ENCODE results near the gene SUGCT.

SUGCT gene

DNA sequence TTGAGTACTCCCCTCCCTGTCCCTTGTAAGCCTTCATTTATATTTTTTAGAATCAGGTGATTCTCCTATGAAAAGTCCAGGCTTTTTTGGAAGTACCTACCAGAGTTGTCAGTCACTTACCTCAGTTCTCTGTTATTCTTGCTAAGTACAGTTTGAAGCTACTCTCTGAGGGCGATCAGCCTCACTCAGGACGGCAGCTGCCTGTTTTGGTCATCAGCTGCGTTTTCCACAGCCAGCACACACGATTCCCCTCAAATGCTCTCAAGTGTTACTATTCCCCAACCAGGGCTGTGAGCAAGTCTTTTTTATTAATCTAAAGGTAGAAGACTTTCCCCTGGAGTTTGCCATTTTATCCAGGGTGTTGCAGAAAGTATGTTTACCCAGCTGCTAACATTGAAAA, 328.6 kb downstream of the SUGCT start:
- no peak for DNase-seq

DNA sequence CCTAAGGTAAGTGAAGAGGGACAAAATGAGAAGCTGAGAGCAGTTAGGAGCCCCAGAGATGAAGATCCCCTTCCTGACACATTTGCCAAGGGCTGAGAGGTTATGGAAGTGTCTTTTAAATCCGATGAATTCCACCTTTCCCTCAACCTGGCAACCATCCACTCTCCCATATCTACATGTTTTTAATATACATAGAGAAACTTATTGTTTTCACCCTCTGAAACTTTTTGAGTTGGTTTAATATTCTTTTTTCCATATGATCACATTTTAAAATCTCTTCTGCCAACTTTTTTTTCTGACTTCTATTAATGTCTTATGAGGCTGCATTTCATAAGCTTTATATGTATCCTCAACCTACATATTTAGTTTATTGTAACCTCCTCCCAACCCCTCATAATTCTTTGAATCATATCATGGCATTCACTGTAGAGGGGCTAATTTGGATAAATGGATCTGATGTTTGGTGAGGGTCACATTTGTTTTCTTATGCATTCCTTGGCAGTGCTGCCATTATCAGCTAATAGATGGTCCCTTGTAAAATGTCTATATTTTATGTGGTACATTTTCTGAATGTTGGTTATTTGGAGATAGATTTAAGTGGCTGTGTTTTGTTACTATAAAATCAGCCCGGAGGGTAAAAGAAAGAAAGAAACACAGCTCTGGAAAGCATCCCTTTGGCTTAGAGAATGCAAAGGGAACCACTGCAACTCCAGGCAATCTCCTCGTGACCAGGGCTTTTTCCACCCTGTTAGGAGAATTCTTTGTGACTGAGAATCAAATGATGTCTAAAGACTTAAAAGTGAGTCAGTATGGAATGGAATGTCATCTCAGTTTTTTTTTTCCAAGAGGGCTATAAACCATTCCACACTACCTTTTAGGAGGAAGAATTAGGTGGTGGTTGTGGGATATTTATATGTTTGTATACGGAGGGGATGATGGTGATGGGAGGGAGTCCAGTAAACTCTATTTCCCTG, 334.4 kb downstream of the SUGCT start:
- DNase-seq: no peak

DNA sequence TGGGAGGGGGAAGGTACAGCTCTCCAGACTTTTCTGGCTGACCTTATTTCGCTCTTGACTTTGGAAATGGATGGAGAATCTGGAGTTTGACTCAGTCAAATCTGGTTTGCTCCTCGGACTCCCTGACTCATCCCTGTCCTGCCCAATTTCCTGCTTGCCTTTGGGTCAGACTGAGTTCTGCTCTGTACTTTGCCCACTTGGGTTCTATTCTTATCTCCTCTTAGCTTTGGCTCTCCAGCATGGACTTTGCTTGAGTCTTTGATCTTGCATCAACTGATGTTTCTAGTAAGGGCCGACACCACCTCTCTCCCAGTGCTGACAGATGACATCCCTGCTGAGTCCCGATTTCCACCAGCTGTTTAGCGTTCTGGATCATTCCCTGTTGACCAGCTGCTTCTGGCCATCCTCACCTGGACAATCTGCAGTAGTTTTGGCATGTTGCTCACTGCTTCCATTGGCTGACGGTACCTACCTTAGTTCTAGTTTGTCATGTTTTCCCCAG, 335.3 kb downstream of the SUGCT start:
- DNase-seq: no peak

DNA sequence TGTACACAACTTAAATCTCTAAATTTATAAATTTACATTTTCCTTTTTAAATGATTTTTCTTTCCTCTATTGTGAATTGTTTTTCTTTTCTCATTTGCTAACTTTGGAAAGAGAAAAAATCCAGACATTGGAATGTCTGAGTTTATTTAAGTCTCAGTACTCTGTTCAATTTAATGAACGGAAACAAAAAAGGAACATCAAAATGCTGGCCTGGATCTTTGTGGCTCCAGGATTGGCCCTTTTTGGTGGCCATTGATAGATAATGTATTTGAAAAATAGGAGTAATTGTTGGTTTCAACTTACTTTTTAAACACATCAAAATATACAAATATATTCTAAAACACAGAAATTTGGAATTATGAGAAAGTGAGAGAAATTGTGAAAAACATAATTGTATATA, 336.0 kb downstream of the SUGCT start:
- DNase-seq: no peak

DNA sequence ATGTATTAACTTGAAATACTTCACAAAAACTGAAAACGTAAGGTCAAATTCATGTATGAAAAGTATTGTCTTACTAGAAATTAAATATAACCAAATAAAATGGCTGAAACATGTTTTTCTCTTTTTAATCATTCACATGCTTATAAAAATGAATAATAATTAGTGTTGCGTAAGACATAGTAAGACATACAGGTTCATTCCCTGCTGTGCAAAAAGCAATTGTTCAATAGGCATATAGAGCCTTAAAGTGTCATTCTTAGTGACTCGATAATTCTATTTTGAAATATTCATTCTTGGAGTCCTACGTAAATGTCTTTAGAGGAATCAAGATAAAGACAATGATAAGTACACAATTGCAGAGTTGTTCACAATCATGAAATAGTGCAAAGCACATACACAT, 337.1 kb downstream of the SUGCT start:
- no peak for DNase-seq

DNA sequence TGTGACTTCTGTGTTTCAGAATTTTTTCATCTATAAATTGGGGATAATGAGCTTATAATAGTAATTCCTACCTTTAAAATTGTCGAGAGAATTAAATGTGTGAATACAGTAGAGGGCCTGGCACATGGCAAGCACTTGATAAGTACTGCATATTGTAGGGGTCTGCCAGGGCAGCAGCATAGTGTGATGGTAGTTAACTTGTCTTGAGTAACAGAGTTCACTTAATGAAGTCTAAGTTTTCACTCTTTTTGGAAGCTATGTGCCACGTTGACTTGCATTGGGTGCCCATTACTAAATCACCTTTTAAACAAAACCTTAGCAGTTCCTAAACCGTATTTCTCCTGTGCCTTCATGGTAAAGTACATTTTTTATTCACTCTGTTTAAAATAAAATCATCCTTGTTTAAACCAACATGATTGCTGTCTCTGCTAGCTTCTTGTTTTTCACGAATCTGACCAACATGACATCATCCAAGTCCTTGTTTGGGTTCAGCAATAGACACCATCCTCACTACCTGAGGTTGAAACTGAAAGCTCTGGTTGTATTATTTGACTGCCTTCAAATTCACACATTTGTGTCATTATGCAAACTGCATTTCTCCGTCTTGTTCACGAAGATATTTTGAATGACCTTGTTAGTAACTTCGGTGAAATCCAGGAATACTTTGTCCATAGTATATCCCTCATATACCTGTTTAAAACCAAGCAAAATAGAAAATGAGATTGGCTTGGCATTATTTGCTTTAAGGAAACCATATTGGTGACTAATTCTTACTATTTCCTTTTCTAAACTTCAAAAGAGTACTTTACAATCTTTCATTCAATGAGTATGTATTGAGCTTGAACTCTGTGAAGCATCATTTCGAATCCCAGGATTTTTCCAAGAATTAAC, 340.2 kb downstream of the SUGCT start:
- DNase-seq: no peak

DNA sequence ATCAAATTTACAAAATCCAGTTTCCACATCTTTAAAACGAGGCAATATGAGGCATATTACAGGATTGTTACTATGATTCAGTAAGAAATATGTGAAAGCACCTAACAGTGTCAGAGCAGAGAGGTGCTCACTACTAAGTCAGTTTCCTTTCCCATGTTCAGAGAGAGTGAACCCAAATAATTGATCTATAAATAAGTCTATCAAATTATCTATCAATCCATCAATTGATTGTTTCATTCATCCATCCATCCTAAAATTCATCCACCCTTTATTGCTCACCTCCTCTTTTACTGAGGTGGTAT, 340.8 kb downstream of the SUGCT start:
- DNase-seq: no peak

DNA sequence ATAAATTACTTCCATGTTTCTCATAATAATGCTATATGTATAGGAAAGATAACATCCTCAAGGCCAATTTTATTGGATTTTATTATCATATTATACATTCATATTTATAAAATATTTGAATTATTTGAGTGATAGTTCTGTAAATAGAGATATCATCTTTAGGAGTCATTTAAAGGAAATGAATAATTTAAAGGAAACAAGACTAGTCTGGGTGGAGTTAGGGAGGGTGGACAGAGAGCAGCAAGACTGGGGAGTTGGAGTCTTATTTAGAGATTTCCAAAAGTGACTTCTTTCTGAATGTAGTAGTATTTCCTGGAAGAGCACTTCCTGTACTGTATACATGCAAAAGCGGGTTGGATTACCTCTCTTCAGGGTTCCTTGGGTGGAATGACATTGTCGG, 342.3 kb downstream of the SUGCT start:
- no peak for DNase-seq

DNA sequence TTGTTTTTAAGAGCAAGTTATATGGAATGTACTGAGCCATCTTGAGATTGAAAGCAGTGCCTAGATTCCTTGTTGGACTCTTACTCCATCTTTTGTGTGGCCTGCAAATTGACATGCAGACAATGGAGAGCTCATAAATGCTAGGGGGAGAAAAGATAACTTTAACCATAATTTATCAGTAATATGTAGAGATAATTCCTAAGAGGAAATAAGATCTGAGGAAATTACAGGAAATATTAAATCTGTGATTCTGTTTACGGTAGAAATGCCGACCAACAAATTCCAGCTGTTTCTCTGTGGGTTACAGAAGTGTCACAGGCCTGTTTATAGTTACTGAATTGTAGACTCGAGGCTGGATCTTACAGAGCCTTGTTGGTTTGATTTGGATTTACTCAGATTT, 348.0 kb downstream of the SUGCT start:
- no peak for DNase-seq

DNA sequence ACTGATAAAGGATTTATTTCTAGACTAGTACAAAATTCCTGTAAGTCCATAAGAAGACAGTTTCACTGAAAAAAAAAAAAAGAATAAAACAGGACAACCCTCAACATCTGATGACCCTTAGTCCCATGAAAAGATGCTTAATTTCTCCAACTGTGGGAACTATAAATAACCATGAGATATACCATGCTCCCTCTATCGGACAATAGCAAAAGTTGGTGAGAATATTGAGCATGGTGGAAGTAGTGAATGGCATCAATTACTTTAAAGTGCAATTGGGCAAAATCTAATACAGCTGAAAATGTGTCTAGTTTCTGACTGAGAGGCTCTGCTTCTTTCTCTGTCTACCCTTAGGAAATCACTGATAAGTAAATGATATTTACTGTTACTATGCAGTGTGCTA, 348.8 kb downstream of the SUGCT start:
- DNase-seq: no peak

DNA sequence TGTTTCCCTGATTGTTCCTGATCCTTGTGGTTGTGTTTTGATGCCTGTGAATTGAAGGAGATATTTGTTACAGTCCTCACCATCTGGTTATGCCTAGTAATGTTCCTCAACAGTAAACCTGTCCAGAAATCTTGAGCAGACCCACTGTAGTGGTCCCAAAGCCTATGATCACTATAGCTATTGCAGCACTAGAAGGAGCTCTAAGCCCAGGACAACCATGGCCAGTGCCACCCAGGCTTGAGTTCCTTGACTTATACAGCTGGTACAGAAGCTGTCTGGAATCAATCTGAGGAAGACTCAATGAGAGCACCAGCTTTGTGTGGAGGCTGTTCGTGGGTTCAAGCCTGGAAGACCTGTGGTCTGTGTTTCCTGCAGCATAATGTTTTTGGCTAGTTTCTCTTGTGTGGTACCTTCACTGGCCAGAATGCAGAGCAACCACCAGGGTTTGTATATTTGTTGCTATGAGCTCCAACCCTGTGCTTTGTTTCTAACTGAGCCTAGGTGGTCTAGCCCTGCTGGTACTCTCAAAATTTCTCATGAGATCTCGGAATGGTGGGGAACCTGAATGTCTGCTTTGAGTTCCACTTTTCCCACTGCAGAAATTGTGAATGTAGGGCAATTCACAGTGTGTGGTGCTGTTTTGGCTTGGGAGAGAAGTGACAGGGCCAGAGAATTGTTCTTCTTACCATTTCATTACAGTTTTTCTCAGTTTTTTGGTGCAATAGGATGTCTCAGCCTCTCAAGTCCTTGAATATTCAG, 355.2 kb downstream of the SUGCT start:
- no peak for DNase-seq

DNA sequence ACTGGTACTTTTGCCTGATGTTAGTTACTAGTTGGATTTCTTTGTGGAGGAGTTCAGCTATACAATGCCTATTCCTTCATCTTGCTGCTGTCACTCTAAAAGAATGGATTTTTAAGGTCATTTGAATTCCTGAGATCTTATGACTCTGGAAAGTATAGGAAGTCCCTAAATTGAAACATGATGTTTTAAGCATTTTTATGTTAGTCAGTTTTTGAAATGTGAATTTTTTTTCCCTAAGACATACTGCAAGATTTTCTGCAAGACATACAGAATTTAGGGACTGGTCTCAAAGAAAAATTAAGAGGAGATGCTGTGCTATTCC, 355.8 kb downstream of the SUGCT start:
- no peak for DNase-seq

DNA sequence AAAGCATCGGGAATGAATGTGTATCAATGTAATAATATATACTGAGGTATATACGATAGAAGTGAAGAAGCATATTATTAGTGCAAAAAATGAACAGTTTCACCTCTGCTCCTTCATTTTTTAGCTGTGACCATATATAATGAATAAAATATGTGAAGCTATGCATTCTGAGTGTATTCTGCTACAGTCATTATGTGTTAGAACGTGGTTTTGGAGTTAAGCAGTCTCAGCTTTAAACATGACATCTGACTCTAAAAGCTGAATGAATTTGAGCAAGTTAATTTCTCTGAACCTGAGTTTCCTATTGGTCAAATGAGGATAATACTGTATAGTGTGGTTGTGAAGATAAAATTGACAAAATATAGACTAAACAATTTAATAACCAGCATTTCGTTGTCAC, 358.1 kb downstream of the SUGCT start:
- DNase-seq: no peak

DNA sequence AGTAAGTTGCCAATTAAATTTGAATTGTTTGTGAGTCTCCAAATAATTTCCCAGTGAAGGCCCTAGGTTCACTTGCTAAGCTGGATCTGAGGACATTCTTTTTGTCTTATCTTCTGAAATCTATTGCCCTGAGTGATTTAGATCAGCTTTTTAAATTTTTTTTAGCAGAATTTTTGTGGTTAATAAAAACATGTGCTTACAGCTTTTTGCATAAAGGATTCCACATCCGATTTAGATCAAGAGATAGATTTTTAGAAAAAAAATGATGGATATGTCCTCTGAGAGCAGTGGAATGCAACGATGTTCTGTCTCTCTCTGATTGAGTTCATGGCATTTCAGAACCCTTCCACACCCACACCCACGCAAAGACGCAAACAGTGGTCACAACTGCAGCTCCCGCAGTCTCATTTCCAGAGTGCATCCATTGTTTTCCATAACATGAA, 358.8 kb downstream of the SUGCT start:
- DNase-seq: no peak

DNA sequence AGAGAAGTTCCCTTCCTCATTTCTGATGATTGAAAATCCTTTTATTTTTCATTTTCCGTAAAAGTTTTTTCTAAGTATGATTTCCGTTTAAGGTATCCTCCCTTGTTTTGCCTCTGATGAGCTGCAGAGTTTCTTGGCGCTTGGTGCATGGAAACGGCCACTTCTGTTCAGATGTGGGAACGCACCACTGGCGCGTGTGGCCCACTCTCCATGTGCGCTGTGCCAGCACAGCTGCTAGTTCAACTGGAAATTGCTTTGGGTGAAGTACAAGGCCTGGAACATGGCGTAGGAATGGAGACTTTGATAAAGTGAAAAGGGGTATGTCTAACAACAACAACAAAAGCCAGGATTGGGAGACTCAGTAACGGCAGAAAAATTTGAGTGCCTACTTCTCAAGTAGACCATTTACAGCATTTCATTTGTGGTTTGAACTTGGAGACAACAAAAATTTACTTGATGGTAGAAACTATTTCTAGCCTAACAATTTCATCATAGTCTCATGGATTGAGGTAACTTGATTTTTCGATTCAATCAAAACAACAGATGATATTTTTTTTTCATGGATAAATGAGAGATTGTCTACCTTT, 364.2 kb downstream of the SUGCT start:
- no peak for DNase-seq

DNA sequence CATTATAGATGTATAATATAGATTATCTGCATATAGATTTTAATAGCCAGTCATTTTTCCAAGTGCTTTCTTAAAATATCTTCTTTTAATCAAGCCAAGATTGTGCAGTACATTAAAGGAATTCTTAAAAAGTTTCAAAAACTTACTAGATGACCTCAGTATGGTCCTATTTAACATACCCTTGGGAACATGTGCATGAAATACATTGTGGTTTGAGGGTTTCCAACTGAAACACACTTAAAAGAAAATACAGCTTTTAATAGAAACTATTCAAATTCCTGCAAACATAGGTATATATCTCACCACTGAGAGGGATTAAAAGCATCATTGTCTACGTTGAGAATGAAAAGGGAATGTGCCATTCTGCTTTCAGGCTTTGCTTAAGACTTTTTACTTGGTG, 364.9 kb downstream of the SUGCT start:
- no peak for DNase-seq

DNA sequence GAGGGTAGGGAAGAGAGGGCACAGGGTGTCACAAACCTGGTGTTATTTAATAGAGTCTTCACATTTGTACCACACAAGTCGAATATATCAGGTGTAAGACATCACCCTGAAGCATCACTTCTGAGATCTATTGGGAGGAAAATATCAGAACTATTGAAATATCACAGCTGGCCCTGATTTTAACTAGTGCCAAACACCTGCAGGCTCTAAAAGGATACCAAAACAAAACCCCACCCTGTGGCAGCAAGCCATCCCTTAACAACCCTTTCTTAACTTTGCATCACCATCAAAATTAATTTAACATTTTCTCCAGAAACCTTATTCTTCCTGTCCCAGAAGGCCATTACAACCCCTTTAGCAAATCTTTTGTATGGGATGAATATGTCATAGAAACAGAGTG, 365.4 kb downstream of the SUGCT start:
- no peak for DNase-seq

DNA sequence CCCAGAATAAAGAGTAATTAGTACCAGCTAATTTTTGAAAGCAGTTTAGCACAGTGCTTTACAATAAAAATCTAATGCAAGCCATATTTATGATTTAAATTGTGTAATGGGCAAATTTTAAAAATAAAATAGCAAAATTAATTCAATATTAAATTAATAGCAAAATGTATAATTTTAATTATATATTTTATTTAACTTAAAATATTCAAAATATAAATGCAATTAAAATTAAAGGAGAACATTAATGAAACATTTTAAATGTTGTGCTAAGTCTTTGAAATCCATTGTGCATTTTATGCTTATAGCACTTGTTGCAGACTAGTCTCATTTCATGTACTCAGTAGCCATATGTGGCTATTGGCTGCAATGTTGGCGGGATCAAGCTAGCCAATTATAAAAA, 367.6 kb downstream of the SUGCT start:
- DNase-seq: no peak

DNA sequence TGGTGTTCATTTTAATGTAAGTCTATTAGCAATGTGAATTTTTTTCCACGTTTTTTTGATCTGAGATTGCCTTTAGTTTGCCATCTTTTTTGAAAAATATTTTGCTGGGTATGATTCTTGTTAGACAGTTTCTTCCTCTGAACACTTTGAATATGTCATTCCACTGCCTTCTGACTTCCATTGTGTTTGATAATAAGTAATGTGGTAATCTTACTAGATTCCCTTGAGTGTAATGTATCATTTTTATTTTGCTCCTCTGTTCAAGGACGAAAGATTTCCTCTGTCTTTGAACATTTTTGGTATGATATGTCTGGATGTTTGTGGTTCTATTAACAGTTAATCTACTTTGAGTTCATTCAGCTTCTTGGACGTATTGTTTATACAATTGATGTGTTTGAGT, 371.4 kb downstream of the SUGCT start:
- no peak for DNase-seq

DNA sequence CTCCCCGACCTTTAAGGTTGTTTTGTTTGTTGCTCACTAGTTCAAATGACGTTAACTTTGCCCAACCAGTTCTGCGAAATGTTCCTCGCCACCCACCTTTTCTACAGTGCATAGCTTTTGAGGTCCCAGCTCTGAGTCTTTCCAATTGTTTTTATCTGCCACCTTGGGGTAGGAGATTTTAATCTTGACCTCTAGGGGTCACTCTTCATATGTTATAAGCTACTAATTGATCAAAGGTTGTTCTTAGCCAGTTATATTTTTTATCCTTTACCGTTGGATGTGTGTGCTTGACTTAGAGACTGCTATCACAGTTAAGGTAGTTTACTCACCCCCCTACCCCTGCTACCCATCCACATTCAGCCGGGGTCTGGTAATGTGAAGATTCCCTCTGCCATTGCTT, 372.4 kb downstream of the SUGCT start:
- DNase-seq: no peak

DNA sequence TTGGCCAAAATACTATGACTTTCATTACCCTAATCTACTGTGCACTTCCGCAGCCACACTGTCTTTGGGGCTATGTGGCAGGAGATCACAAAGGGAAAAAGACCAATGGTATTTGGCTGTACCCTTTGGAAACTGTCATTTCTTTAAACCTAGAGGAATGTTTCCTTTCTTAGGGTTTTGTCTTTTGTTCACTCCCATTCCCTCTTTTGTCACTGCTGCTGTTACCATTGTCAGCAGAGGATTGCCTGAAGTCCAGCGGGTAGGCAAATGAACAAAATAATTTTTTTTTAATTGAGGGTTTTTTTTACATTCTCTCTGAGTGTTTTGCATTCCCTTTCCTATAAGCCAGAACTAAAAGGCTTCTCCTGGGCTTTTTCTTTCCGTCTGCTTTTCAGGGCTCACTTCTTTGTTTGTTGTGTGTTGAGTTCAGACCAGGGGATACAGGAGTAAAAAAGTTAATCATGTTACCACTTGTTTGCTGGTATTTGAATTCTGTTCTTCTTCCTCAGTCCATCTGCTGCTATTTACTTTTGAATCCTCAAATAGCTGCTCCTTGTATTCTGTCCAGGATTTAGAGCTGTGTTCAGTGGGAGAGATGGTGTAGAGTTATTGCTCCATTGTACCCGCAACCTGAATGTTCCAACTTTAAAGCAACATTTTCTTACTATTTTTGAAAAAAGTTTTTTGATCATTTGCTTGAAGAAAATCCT, 374.6 kb downstream of the SUGCT start:
- DNase-seq: no peak
